Type B pancreatic cell (in vitro differentiated cells): ENCODE data around the gene IQGAP2. TPM values are rescaled to one million over a fixed set of nuclear protein-coding genes. Genes with fewer than 3 reads are reported as not detected.

Source experiments
- DNase-seq: peaks from one replicate; pipeline ENCODE4 v3.0.0; 2021; ENCODE audit warnings: mixed read lengths; ENCODE audit not compliant: unreplicated experiment; ENCODE audit errors: extremely low spot score
- H3K27ac Mint-ChIP-seq: 2 replicates; pipeline ENCODE4 v1.8.0; 2021; ENCODE audit warnings: mild to moderate bottlenecking, mixed read lengths
- H3K27me3 Mint-ChIP-seq: 2 replicates; pipeline ENCODE4 v1.8.0; 2021; ENCODE audit warnings: mixed read lengths
- H3K36me3 Mint-ChIP-seq: 2 replicates; pipeline ENCODE4 v1.8.0; 2021; ENCODE audit warnings: mixed read lengths
- H3K4me1 Mint-ChIP-seq: one replicate; pipeline ENCODE4 v1.8.0; 2021; ENCODE audit warnings: mixed read lengths; ENCODE audit not compliant: unreplicated experiment
- H3K4me3 Mint-ChIP-seq: 2 replicates; pipeline ENCODE4 v1.8.0; 2021; ENCODE audit warnings: mild to moderate bottlenecking, mixed read lengths
- H3K9me3 Mint-ChIP-seq: 2 replicates; pipeline ENCODE4 v1.8.0; 2021; ENCODE audit warnings: mixed read lengths
- CTCF ChIP-seq: fragments of 200-600 bp; sonication (generic); conservative IDR thresholded peaks from 2 replicates; pipeline ENCODE4 v1.5.0; 2021; ENCODE audit warnings: antibody characterized with exemption, mild to moderate bottlenecking
- total RNA-seq: library from RNA; stranded (reverse); gene quantifications from 2 replicates; pipeline ENCODE4 v1.2.1, GENCODE V29; 2021; ENCODE audit warnings: low replicate concordance

The IQGAP2 gene
- total RNA-seq, 1 donor from 2014 or later = 24.7 TPM

- TF ChIP-seq CTCF = no peak
- peaks cover 5% of the 10 kb centered on the region for H3K4me1 Mint-ChIP-seq
- H3K36me3 Mint-ChIP-seq = no peaks in the 10 kb centered on the region
- H3K27ac Mint-ChIP-seq = no peak overlapping the region
- no peaks in the 10 kb centered on the region for H3K27me3 Mint-ChIP-seq
- no peaks in the 10 kb centered on the region for H3K9me3 Mint-ChIP-seq
- H3K4me3 Mint-ChIP-seq = no peak overlapping the region
- DNase-seq = no peak
Measured at GRCh38 chr5:76742583-76742982, 339.5 kb downstream of the IQGAP2 start.

GRCh38 chr5:76744632-76745031, 341.5 kb downstream of the IQGAP2 start:
- no peak overlapping the region for H3K4me3 Mint-ChIP-seq
- peaks cover 5% of the 10 kb centered on the region for H3K4me1 Mint-ChIP-seq
- no peaks in the 10 kb centered on the region for H3K36me3 Mint-ChIP-seq

GRCh38 chr5:76745670-76746069, 342.6 kb downstream of the IQGAP2 start:
- DNase-seq = no peak
- H3K9me3 Mint-ChIP-seq = peaks cover 5% of the 10 kb centered on the region
- no peaks in the 10 kb centered on the region for H3K27me3 Mint-ChIP-seq
- H3K27ac Mint-ChIP-seq = no peak overlapping the region
- H3K4me1 Mint-ChIP-seq = peaks cover 5% of the 10 kb centered on the region
- TF ChIP-seq CTCF = no peak
- no peaks in the 10 kb centered on the region for H3K36me3 Mint-ChIP-seq
- no peak overlapping the region for H3K4me3 Mint-ChIP-seq

More at GRCh38 chr5:76744632-76745031, 341.5 kb downstream of the IQGAP2 start:
- DNase-seq = no peak
- H3K27ac Mint-ChIP-seq = no peak overlapping the region
- H3K9me3 Mint-ChIP-seq = peaks cover 5% of the 10 kb centered on the region
- TF ChIP-seq CTCF = no peak
- H3K27me3 Mint-ChIP-seq = no peaks in the 10 kb centered on the region

DNA sequence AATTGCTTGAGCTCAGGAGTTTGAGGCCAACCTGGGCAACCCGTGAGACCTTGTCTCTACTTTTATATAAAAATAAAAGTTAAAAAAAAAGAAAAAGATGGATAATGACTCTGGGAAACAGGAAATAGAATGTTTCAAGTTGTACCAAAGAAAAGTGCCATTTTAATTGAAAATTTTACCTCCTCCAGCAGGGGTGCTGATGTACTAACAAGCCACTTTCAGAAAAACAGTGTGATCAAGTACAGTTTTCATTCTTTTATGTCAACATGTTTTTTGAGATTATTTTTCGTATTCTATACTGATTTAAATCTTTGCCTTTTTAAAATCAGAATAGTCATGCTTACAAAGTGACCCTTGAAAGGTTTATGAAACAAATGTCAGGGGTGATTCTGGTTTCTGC, 343.6 kb downstream of the IQGAP2 start:
- no peak for DNase-seq
- Mint-ChIP-seq H3K4me1 (peaks cover 5% of the 10 kb centered on the region), H3K27ac (no peak overlapping the region), H3K9me3 (peaks cover 5% of the 10 kb centered on the region), H3K36me3 (no peaks in the 10 kb centered on the region), H3K4me3 (no peak overlapping the region), H3K27me3 (no peaks in the 10 kb centered on the region)
- TF ChIP-seq CTCF = no peak

- Mint-ChIP-seq H3K4me3 (no peak overlapping the region), H3K9me3 (peaks cover 5% of the 10 kb centered on the region), H3K4me1 (peaks cover 3% of the 10 kb centered on the region), H3K36me3 (no peaks in the 10 kb centered on the region), H3K27me3 (no peaks in the 10 kb centered on the region), H3K27ac (no peak overlapping the region)
- no peak for TF ChIP-seq CTCF
- DNase-seq = no peak
Measured at GRCh38 chr5:76747706-76748105, 344.6 kb downstream of the IQGAP2 start.

DNA sequence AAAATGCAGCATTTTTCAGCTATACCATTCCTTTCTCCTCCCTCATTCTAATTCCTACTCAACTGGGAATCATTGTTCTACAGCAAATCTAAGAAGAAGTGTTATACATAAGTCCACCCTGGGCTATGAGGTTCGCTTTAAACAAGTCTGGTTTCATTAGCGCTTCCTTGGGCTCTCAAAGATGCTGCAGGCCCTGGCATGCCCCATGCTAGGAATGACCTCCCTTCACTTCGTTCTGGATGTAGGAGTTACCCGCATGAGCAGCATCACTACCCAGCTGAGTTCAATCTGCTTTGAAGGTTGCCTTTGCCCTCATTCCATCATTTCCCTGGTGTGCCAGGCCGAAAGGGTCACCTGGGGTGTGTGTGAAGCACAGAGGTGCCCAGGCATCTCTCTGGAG, 348.2 kb downstream of the IQGAP2 start:
- DNase-seq = no peak
- Mint-ChIP-seq H3K9me3 (peaks cover 5% of the 10 kb centered on the region), H3K4me1 (no peaks in the 10 kb centered on the region), H3K27ac (no peak overlapping the region), H3K4me3 (no peak overlapping the region), H3K27me3 (no peaks in the 10 kb centered on the region), H3K36me3 (no peaks in the 10 kb centered on the region)
- no peak for TF ChIP-seq CTCF
